Immature natural killer cell (primary cell): ENCODE measurements around the gene ADCY7. TPM values are rescaled to one million over a fixed set of nuclear protein-coding genes. Genes with fewer than 3 reads are reported as not detected.

ENCODE experiments used
- DNase-seq, 3 donors: peaks; one replicate each; pipeline ENCODE4 v3.0.0; 2022; ENCODE audit warnings: mixed read lengths in 1 of 3
- H3K27ac Mint-ChIP-seq, 6 donors: one replicate each; pipeline ENCODE4 v1.8.0; 2020; ENCODE audit warnings: mixed read lengths in 6 of 6, mild to moderate bottlenecking in 5 of 6, inconsistent platforms in 4 of 6, moderate library complexity in 3 of 6
- H3K27me3 Mint-ChIP-seq, 3 donors: one replicate each; pipeline ENCODE4 v1.8.0; 2020 to 2021; ENCODE audit warnings: low read depth in 3 of 3, mild to moderate bottlenecking in 3 of 3, mixed read lengths in 3 of 3, moderate library complexity in 3 of 3, inconsistent platforms in 1 of 3
- H3K36me3 Mint-ChIP-seq, 3 donors: one replicate each; pipeline ENCODE4 v1.8.0; 2020; ENCODE audit warnings: mixed read lengths in 3 of 3, inconsistent platforms in 2 of 3, mild to moderate bottlenecking in 2 of 3
- H3K4me1 Mint-ChIP-seq, 2 donors: one replicate each; pipeline ENCODE4 v1.8.0; 2020; ENCODE audit warnings: inconsistent platforms in 2 of 2, mild to moderate bottlenecking in 2 of 2, mixed read lengths in 2 of 2, moderate library complexity in 1 of 2
- H3K4me3 Mint-ChIP-seq, 5 donors: one replicate each; pipeline ENCODE4 v1.8.0; 2020; ENCODE audit warnings: mild to moderate bottlenecking in 5 of 5, mixed read lengths in 5 of 5, inconsistent platforms in 3 of 5, moderate library complexity in 3 of 5
- H3K9me3 Mint-ChIP-seq, 6 donors: one replicate each; pipeline ENCODE4 v1.8.0; 2020; ENCODE audit warnings: mild to moderate bottlenecking in 6 of 6, mixed read lengths in 6 of 6, inconsistent platforms in 4 of 6, moderate library complexity in 3 of 6
- polyA plus RNA-seq, 3 donors: library from polyadenylated mRNA; unstranded; fragments of 300-500 nt; fragmentation: Illumina TruSeq; gene quantifications; one replicate each; pipeline ENCODE4 v1.2.3, GENCODE V29; 2021

ADCY7 gene
- polyA plus RNA-seq, 3 donors from 2014 or later = 97.6 to 209 (median 108) TPM

- Mint-ChIP-seq H3K4me3 (peak overlapping the region; percentile 87 to 93 (median 89)), H3K27me3 (peaks cover 5 to 12% (median 7%) of the 10 kb centered on the region in 3 donors), H3K9me3 (no peaks in the 10 kb centered on the region), H3K4me1 (peaks cover 100% of the 10 kb centered on the region in 2 donors), H3K27ac (peak overlapping the region; percentile 92 to 99 (median 98)), H3K36me3 (peaks cover 4 to 17% (median 11%) of the 10 kb centered on the region in 3 donors)
- no peak for DNase-seq
These were observed 7.6 kb downstream of the ADCY7 start for GRCh38 chr16:50273888-50274325.

- peak overlapping the region; percentile 92 to 99 (median 98) for H3K27ac Mint-ChIP-seq
- peaks cover 100% of the 10 kb centered on the region in 2 donors for H3K4me1 Mint-ChIP-seq
- DNase-seq = peak; percentile 74 to 78 (median 75)
- peaks cover 5 to 12% (median 7%) of the 10 kb centered on the region in 3 donors for H3K27me3 Mint-ChIP-seq
- peak overlapping the region; percentile 87 to 93 (median 89) for H3K4me3 Mint-ChIP-seq
- H3K9me3 Mint-ChIP-seq = no peaks in the 10 kb centered on the region
- H3K36me3 Mint-ChIP-seq = peaks cover 5 to 13% (median 7%) of the 10 kb centered on the region in 3 donors
These were observed 8.2 kb downstream of the ADCY7 start for GRCh38 chr16:50274326-50275097.

GRCh38 chr16:50275098-50275415, 8.7 kb downstream of the ADCY7 start:
- Mint-ChIP-seq H3K4me1 (peaks cover 100% of the 10 kb centered on the region in 2 donors), H3K36me3 (peaks cover 4 to 13% (median 7%) of the 10 kb centered on the region in 3 donors), H3K4me3 (peak overlapping the region; percentile 87 to 93 (median 89)), H3K27ac (peak overlapping the region; percentile 92 to 99 (median 98)), H3K9me3 (no peaks in the 10 kb centered on the region), H3K27me3 (peaks cover 5 to 12% (median 7%) of the 10 kb centered on the region in 3 donors)
- DNase-seq = no peak

- peak overlapping the region; percentile 92 to 99 (median 98) for H3K27ac Mint-ChIP-seq
- peak overlapping the region; percentile 87 to 93 (median 89) for H3K4me3 Mint-ChIP-seq
- H3K36me3 Mint-ChIP-seq = peaks cover 4 to 13% (median 7%) of the 10 kb centered on the region in 3 donors
- H3K9me3 Mint-ChIP-seq = no peaks in the 10 kb centered on the region
- H3K27me3 Mint-ChIP-seq = peaks cover 5 to 12% (median 7%) of the 10 kb centered on the region in 3 donors
- DNase-seq = no peak
- H3K4me1 Mint-ChIP-seq = peaks cover 100% of the 10 kb centered on the region in 2 donors
These were observed 9.3 kb downstream of the ADCY7 start for GRCh38 chr16:50275428-50276325.

- H3K27me3 Mint-ChIP-seq = peaks cover 5 to 12% (median 7%) of the 10 kb centered on the region in 3 donors
- no peaks in the 10 kb centered on the region for H3K9me3 Mint-ChIP-seq
- peak overlapping the region; percentile 87 to 93 (median 90) for H3K4me3 Mint-ChIP-seq
- H3K27ac Mint-ChIP-seq = peak overlapping the region; percentile 92 to 99 (median 98)
- no peak for DNase-seq
- peaks cover 100% of the 10 kb centered on the region in 2 donors for H3K4me1 Mint-ChIP-seq
- H3K36me3 Mint-ChIP-seq = peaks cover 4 to 11% (median 7%) of the 10 kb centered on the region in 3 donors
These were observed 9.9 kb downstream of the ADCY7 start for GRCh38 chr16:50276326-50276640.

GRCh38 chr16:50276801-50277555, 10.6 kb downstream of the ADCY7 start:
- Mint-ChIP-seq H3K36me3 (peaks cover 4 to 9% (median 7%) of the 10 kb centered on the region in 3 donors), H3K27ac (peak overlapping the region; percentile 92 to 99 (median 98)), H3K4me1 (peaks cover 100% of the 10 kb centered on the region in 2 donors), H3K27me3 (peaks cover 5 to 12% (median 8%) of the 10 kb centered on the region in 3 donors), H3K9me3 (no peaks in the 10 kb centered on the region), H3K4me3 (peak overlapping the region; percentile 87 to 93 (median 89))
- DNase-seq = no peak

- no peaks in the 10 kb centered on the region for H3K9me3 Mint-ChIP-seq
- peak overlapping the region; percentile 92 to 99 (median 98) for H3K27ac Mint-ChIP-seq
- H3K4me3 Mint-ChIP-seq = peak overlapping the region; percentile 87 to 93 (median 89)
- peaks cover 3 to 9% (median 4%) of the 10 kb centered on the region in 3 donors for H3K36me3 Mint-ChIP-seq
- DNase-seq = no peak
- H3K4me1 Mint-ChIP-seq = peaks cover 100% of the 10 kb centered on the region in 2 donors
- H3K27me3 Mint-ChIP-seq = peaks cover 8 to 12% (median 9%) of the 10 kb centered on the region in 3 donors
These were observed 11.9 kb downstream of the ADCY7 start for GRCh38 chr16:50278251-50278650.

GRCh38 chr16:50279504-50279865, 13.1 kb downstream of the ADCY7 start:
- Mint-ChIP-seq H3K4me3 (peak overlapping the region; percentile 87 to 93 (median 89)), H3K36me3 (peaks cover 3 to 9% (median 4%) of the 10 kb centered on the region in 3 donors), H3K4me1 (peaks cover 100% of the 10 kb centered on the region in 2 donors), H3K27me3 (peaks cover 7 to 12% (median 8%) of the 10 kb centered on the region in 3 donors), H3K9me3 (no peaks in the 10 kb centered on the region), H3K27ac (peak overlapping the region; percentile 92 to 99 (median 98))
- DNase-seq = no peak

GRCh38 chr16:50280932-50281331, 14.6 kb downstream of the ADCY7 start:
- Mint-ChIP-seq H3K4me1 (peaks cover 100% of the 10 kb centered on the region in 2 donors), H3K9me3 (no peaks in the 10 kb centered on the region), H3K4me3 (peak overlapping the region; percentile 87 to 93 (median 89)), H3K27me3 (peaks cover 8 to 12% (median 10%) of the 10 kb centered on the region in 3 donors), H3K27ac (peak overlapping the region; percentile 92 to 99 (median 98)), H3K36me3 (peaks cover 4 to 9% (median 7%) of the 10 kb centered on the region in 3 donors)
- no peak for DNase-seq

- DNase-seq = no peak
- Mint-ChIP-seq H3K36me3 (peaks cover 4 to 11% (median 9%) of the 10 kb centered on the region in 3 donors), H3K9me3 (no peaks in the 10 kb centered on the region), H3K4me1 (peaks cover 99 to 100% of the 10 kb centered on the region in 2 donors), H3K27me3 (peaks cover 8 to 12% (median 10%) of the 10 kb centered on the region in 3 donors), H3K4me3 (peak overlapping the region; percentile 86 to 93 (median 89)), H3K27ac (peak overlapping the region; percentile 92 to 99 (median 98))
These were observed 15.1 kb downstream of the ADCY7 start for GRCh38 chr16:50281391-50282009.

GRCh38 chr16:50282010-50282538, 15.7 kb downstream of the ADCY7 start:
- peaks cover 6 to 10% (median 8%) of the 10 kb centered on the region in 3 donors for H3K27me3 Mint-ChIP-seq
- peak overlapping the region; percentile 86 to 93 (median 89) for H3K4me3 Mint-ChIP-seq
- peak; percentile 89 to 90 (median 89) for DNase-seq
- H3K4me1 Mint-ChIP-seq = peaks cover 98 to 99% of the 10 kb centered on the region in 2 donors
- H3K36me3 Mint-ChIP-seq = peaks cover 4 to 13% (median 12%) of the 10 kb centered on the region in 3 donors
- peak overlapping the region; percentile 92 to 99 (median 98) for H3K27ac Mint-ChIP-seq
- H3K9me3 Mint-ChIP-seq = no peaks in the 10 kb centered on the region

- Mint-ChIP-seq H3K4me3 (peak overlapping the region; percentile 86 to 93 (median 89)), H3K4me1 (peaks cover 96 to 97% of the 10 kb centered on the region in 2 donors), H3K9me3 (no peaks in the 10 kb centered on the region), H3K27me3 (peaks cover 3 to 6% (median 5%) of the 10 kb centered on the region in 3 donors), H3K36me3 (peaks cover under 1 to 12% (median 8%) of the 10 kb centered on the region in 3 donors), H3K27ac (peak overlapping the region; percentile 92 to 99 (median 98))
- DNase-seq = peak in 1 of 3 donors; percentile 39
These were observed 16.7 kb downstream of the ADCY7 start for GRCh38 chr16:50282955-50283631.
